Body of pancreas (tissue), 4 donors: ENCODE results near the gene CEP85L. TPM values are rescaled to one million over a fixed set of nuclear protein-coding genes. Genes with fewer than 3 reads are reported as not detected.

Experiments used
- ATAC-seq: fragments of 150-250 bp; one replicate; pipeline ENCODE4 v1.9.1; 2016
- DNase-seq, 4 donors: peaks; one replicate each; pipeline ENCODE4 v3.0.0-alpha.2; 2019
- H3K27ac ChIP-seq, 4 donors: fragments of 200-600 bp; sonication (generic); 1 replicate in 3 of 4; 2 replicates in 1 of 4; pipeline versions ENCODE4 v1.5.1 to v1.6.1; 2016 to 2019; ENCODE audit warnings: mild to moderate bottlenecking in 1 of 4, mixed read lengths in 1 of 4, moderate library complexity in 1 of 4
- H3K27me3 ChIP-seq, 2 donors: fragments of 200-600 bp; sonication (generic); one replicate each; pipeline ENCODE4 v1.6.0; 2016; ENCODE audit warnings: mild to moderate bottlenecking in 1 of 2
- H3K36me3 ChIP-seq, 2 donors: fragments of 200-600 bp; sonication (generic); replicated peaks in 1 of 2; 2 replicates each; pipeline ENCODE4 v1.5.1; 2016; ENCODE audit warnings: low read depth in 2 of 2; ENCODE audit not compliant: insufficient read depth in 1 of 2
- H3K4me1 ChIP-seq: fragments of 200-600 bp; sonication (generic); one replicate; pipeline ENCODE4 v1.6.0; 2016
- H3K4me3 ChIP-seq, 2 donors: fragments of 200-600 bp; sonication (generic); 1 replicate in 1 of 2; 2 replicates in 1 of 2; pipeline ENCODE4 v1.5.1; 2016 to 2019
- H3K9me3 ChIP-seq, 3 donors: fragments of 200-600 bp; sonication (generic); 1 replicate in 2 of 3; 2 replicates in 1 of 3; pipeline ENCODE4 v1.5.1; 2016
- POLR2A ChIP-seq, 3 donors: fragments of 450-650 bp; IDR thresholded peaks; one replicate each; pipeline ENCODE4 v1.6.1; 2016; ENCODE audit warnings: antibody characterized with exemption in 3 of 3, mild to moderate bottlenecking in 2 of 3
- WGBS, 2 donors: methylation state at CpG; one replicate each; pipeline ENCODE4 v1.1.5; 2017; 5-methylcytosine and 5-hydroxymethylcytosine counted together
- intact Hi-C: fragments of 100-400 bp; cut with DNase I; formaldehyde crosslinking; loops from one replicate; pipeline ENCODE4 v1.15.1; 2023
- total RNA-seq, 2 donors: library from RNA; depleted of rRNA; stranded (reverse); fragments of >200 nt; gene quantifications; one replicate each; pipeline ENCODE4 v1.1.0, GENCODE V29; 2016
- TF ChIP-seq, protein P1 (sequence below), 7 experiments: fragments of 450-650 bp in 4 of 7; fragments of 200-600 bp in 3 of 7; sonication (generic) in 3 of 7; IDR thresholded peaks; one replicate each; pipeline ENCODE4 v1.5.1; 2016 to 2019; ENCODE audit warnings: antibody characterized with exemption in 7 of 7

The CEP85L gene
- total RNA-seq, 2 donors from 2014 or later = 8.2 to 9.9 TPM

DNA sequence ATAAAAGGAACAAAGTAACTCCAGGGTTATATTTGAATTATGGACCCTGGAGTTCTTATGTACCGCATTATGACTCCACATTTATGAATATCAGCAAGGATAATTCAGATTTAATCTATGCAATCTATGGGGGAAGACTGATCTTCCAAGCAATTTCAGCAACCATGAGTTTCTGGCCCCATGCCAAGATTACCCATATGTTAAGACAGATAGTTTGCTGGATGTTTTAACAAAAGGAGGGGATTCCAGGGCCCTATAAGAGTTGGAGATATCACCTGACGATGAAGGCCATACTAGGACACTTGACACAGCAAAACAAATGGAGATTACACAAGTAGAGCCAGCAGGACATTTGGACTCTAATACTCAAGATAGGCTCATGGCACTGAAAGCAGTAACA lies 149.2 kb downstream of the CEP85L start:
- no peak for TF ChIP-seq POLR2A (IDR thresholded peaks at IDR 0.05)
- TF ChIP-seq, protein P1, sequence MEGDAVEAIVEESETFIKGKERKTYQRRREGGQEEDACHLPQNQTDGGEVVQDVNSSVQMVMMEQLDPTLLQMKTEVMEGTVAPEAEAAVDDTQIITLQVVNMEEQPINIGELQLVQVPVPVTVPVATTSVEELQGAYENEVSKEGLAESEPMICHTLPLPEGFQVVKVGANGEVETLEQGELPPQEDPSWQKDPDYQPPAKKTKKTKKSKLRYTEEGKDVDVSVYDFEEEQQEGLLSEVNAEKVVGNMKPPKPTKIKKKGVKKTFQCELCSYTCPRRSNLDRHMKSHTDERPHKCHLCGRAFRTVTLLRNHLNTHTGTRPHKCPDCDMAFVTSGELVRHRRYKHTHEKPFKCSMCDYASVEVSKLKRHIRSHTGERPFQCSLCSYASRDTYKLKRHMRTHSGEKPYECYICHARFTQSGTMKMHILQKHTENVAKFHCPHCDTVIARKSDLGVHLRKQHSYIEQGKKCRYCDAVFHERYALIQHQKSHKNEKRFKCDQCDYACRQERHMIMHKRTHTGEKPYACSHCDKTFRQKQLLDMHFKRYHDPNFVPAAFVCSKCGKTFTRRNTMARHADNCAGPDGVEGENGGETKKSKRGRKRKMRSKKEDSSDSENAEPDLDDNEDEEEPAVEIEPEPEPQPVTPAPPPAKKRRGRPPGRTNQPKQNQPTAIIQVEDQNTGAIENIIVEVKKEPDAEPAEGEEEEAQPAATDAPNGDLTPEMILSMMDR (IDR thresholded peaks at IDR 0.05) = no peak
- Histone ChIP-seq H3K36me3 (no peaks in the 10 kb centered on the region), H3K4me1 (no peaks in the 10 kb centered on the region), H3K27me3 (no peaks in the 10 kb centered on the region), H3K9me3 (no peaks in the 10 kb centered on the region), H3K27ac (no peak overlapping the region), H3K4me3 (no peak overlapping the region)
- WGBS, 2 donors = 44 to 74% methylated on average over 2 of the region's 2 CpGs
- no peak for ATAC-seq
- DNase-seq = no peak
- intact Hi-C loops = no loop called here

- 88 to 96% methylated on average over 1 of the region's 1 CpG for WGBS, 2 donors
These were observed 149.6 kb downstream of the CEP85L start for GRCh38 chr6:118501765-118502164.

GRCh38 chr6:118501099-118501498 lies 150.3 kb downstream of the CEP85L start:
- H3K9me3 ChIP-seq = no peaks in the 10 kb centered on the region
- no peak overlapping the region for H3K27ac ChIP-seq
- H3K27me3 ChIP-seq = no peaks in the 10 kb centered on the region
- no peak for ATAC-seq
- intact Hi-C loops = no loop called here
- no peaks in the 10 kb centered on the region for H3K4me1 ChIP-seq
- no peak overlapping the region for H3K4me3 ChIP-seq
- TF ChIP-seq, protein P1 (IDR thresholded peaks at IDR 0.05) = no peak
- no peak for TF ChIP-seq POLR2A (IDR thresholded peaks at IDR 0.05)
- 98% methylated on average over 5 of the region's 5 CpGs for WGBS, 2 donors
- no peak for DNase-seq
- no peaks in the 10 kb centered on the region for H3K36me3 ChIP-seq

More at GRCh38 chr6:118501765-118502164, 149.6 kb downstream of the CEP85L start:
- Histone ChIP-seq H3K36me3 (no peaks in the 10 kb centered on the region), H3K27ac (no peak overlapping the region), H3K9me3 (no peaks in the 10 kb centered on the region), H3K4me1 (no peaks in the 10 kb centered on the region), H3K4me3 (no peak overlapping the region), H3K27me3 (no peaks in the 10 kb centered on the region)
- ATAC-seq = no peak
- TF ChIP-seq, protein P1 (IDR thresholded peaks at IDR 0.05) = no peak
- TF ChIP-seq POLR2A (IDR thresholded peaks at IDR 0.05) = no peak
- no peak for DNase-seq
- intact Hi-C loops = no loop called here

GRCh38 chr6:118500130-118501015 lies 151.0 kb downstream of the CEP85L start:
- TF ChIP-seq, protein P1 (IDR thresholded peaks at IDR 0.05) = no peak
- no peak for TF ChIP-seq POLR2A (IDR thresholded peaks at IDR 0.05)
- no peaks in the 10 kb centered on the region for H3K27me3 ChIP-seq
- no peaks in the 10 kb centered on the region for H3K4me1 ChIP-seq
- no peak for ATAC-seq
- no peak overlapping the region for H3K4me3 ChIP-seq
- intact Hi-C loops = no loop called here
- no peaks in the 10 kb centered on the region for H3K9me3 ChIP-seq
- H3K36me3 ChIP-seq = no peaks in the 10 kb centered on the region
- H3K27ac ChIP-seq = no peak overlapping the region
- 86 to 96% methylated on average over 9 to 10 of the region's 10 CpGs for WGBS, 2 donors
- no peak for DNase-seq
